Osteoblast (primary cell): ENCODE results near the gene TXLNA. TPM values are rescaled to one million over a fixed set of nuclear protein-coding genes. Genes with fewer than 3 reads are reported as not detected.
A peak's percentile ranks its signal among the peaks of the same experiment; 100 is the strongest.

Experiments
- DNase-seq: peaks from one replicate; pipeline ENCODE4 v3.0.0; 2011; ENCODE audit warnings: low spot score, mixed read lengths; ENCODE audit not compliant: insufficient read length; ENCODE audit errors: missing footprints
- H2AFZ ChIP-seq: 2 replicates; pipeline ENCODE4 v1.6.0; 2011; ENCODE audit warnings: mild to moderate bottlenecking, low read length
- H3K27ac ChIP-seq: 2 replicates; pipeline ENCODE4 v1.5.1; 2011; ENCODE audit warnings: mild to moderate bottlenecking, low read depth, low read length, moderate library complexity
- H3K27me3 ChIP-seq: 2 replicates; pipeline ENCODE4 v1.6.0; 2012; ENCODE audit warnings: mild to moderate bottlenecking, control low read depth, inconsistent platforms, low read length, moderate library complexity; ENCODE audit not compliant: insufficient read depth
- H3K36me3 ChIP-seq: 2 replicates; pipeline ENCODE4 v1.5.1; 2011; ENCODE audit warnings: mild to moderate bottlenecking, low read length, control low read depth, moderate library complexity; ENCODE audit not compliant: insufficient read depth
- H3K4me1 ChIP-seq: 2 replicates; pipeline ENCODE4 v1.5.1; 2011; ENCODE audit warnings: mild to moderate bottlenecking, low read length, control low read depth, moderate library complexity; ENCODE audit not compliant: insufficient read depth
- H3K4me2 ChIP-seq: 2 replicates; pipeline ENCODE4 v1.6.0; 2011; ENCODE audit warnings: mild to moderate bottlenecking, low read length; ENCODE audit not compliant: insufficient read depth
- H3K4me3 ChIP-seq: fragments of 200-600 bp; sonication (generic); 3 replicates; pipeline ENCODE4 v1.5.1; 2012; ENCODE audit warnings: mild to moderate bottlenecking, low read length, inconsistent platforms; ENCODE audit not compliant: insufficient read depth
- H3K79me2 ChIP-seq: 2 replicates; pipeline ENCODE4 v1.6.0; 2012; ENCODE audit warnings: mild to moderate bottlenecking, low read length, control low read depth, inconsistent platforms; ENCODE audit not compliant: insufficient read depth
- H3K9me3 ChIP-seq: 2 replicates; pipeline ENCODE4 v1.5.1; 2011; ENCODE audit warnings: low read depth, low read length, control low read depth
- H4K20me1 ChIP-seq: 2 replicates; pipeline ENCODE4 v1.6.0; 2012; ENCODE audit warnings: mild to moderate bottlenecking, low read length, control low read depth; ENCODE audit not compliant: insufficient read depth
- CTCF ChIP-seq: IDR thresholded peaks from 2 replicates; pipeline ENCODE4 v1.5.1; 2011; ENCODE audit warnings: mild to moderate bottlenecking, low read depth, low read length, moderate library complexity; ENCODE audit errors: extremely low read depth
- total RNA-seq: library from RNA; depleted of rRNA; stranded (reverse); fragments of >200 nt; gene quantifications from 2 replicates; pipeline ENCODE4 v1.2.3, GENCODE V29; 2012

TXLNA gene
- total RNA-seq, 1 donor: 136 TPM

- Histone ChIP-seq H2AFZ (no peak overlapping the region), H3K4me2 (no peak overlapping the region), H3K79me2 (no peaks in the 10 kb centered on the region), H3K9me3 (no peaks in the 10 kb centered on the region), H3K27me3 (no peaks in the 10 kb centered on the region), H3K4me3 (no peak overlapping the region), H3K36me3 (peaks cover 78% of the 10 kb centered on the region), H3K4me1 (peaks cover 6% of the 10 kb centered on the region), H4K20me1 (no peaks in the 10 kb centered on the region), H3K27ac (no peak overlapping the region)
- no peak for DNase-seq
- no peak for TF ChIP-seq CTCF
These were observed 8.5 kb upstream of the TXLNA start for GRCh38 chr1:32170991-32171390.

GRCh38 chr1:32172621-32173245, 6.7 kb upstream of the TXLNA start:
- Histone ChIP-seq H3K27me3 (no peaks in the 10 kb centered on the region), H4K20me1 (no peaks in the 10 kb centered on the region), H3K4me3 (no peak overlapping the region), H3K79me2 (no peaks in the 10 kb centered on the region), H3K27ac (no peak overlapping the region), H3K36me3 (peaks cover 66% of the 10 kb centered on the region), H2AFZ (no peak overlapping the region), H3K4me1 (peaks cover 6% of the 10 kb centered on the region), H3K9me3 (no peaks in the 10 kb centered on the region), H3K4me2 (no peak overlapping the region)
- no peak for DNase-seq
- TF ChIP-seq CTCF: no peak

- Histone ChIP-seq H3K36me3 (peaks cover 21% of the 10 kb centered on the region), H3K4me1 (peaks cover 24% of the 10 kb centered on the region), H3K79me2 (peaks cover 33% of the 10 kb centered on the region), H3K27me3 (no peaks in the 10 kb centered on the region), H3K4me3 (peak overlapping the region; percentile 89), H3K4me2 (peak overlapping the region; percentile 97), H3K9me3 (no peaks in the 10 kb centered on the region), H3K27ac (peak overlapping the region; percentile 97), H4K20me1 (peaks cover 20% of the 10 kb centered on the region), H2AFZ (peak overlapping the region; percentile 92)
- TF ChIP-seq CTCF: no peak
- no peak for DNase-seq
These were observed 889 bp upstream of the TXLNA start for GRCh38 chr1:32178380-32179192.

- Histone ChIP-seq H3K4me1 (peaks cover 24% of the 10 kb centered on the region), H3K27ac (peak overlapping the region; percentile 97)
These were observed 357 bp upstream of the TXLNA start for GRCh38 chr1:32179193-32179442.

More at GRCh38 chr1:32179193-32179442, 357 bp upstream of the TXLNA start:
- Histone ChIP-seq H3K4me3 (peak overlapping the region; percentile 89), H3K27me3 (no peaks in the 10 kb centered on the region), H3K79me2 (peaks cover 38% of the 10 kb centered on the region), H4K20me1 (peaks cover 24% of the 10 kb centered on the region), H3K4me2 (peak overlapping the region; percentile 97), H3K36me3 (peaks cover 23% of the 10 kb centered on the region), H2AFZ (peak overlapping the region; percentile 92), H3K9me3 (no peaks in the 10 kb centered on the region)
- DNase-seq: no peak
- TF ChIP-seq CTCF: no peak
